HepG2 (cell line): Measurements from ENCODE around the gene ACSM2A. TPM values are rescaled to one million over a fixed set of nuclear protein-coding genes. Genes with fewer than 3 reads are reported as not detected.
A peak's percentile ranks its signal among the peaks of the same experiment; 100 is the strongest.

Experiments
- AGO2 ChIP-seq: fragments of 200-400 bp; formaldehyde crosslinking; optimal IDR thresholded peaks from 2 replicates; pipeline ENCODE3; 2017; ENCODE audit warnings: mild to moderate bottlenecking, low read depth, low read length, moderate library complexity
- ETV6 ChIP-seq: sonication (generic); formaldehyde crosslinking; conservative IDR thresholded peaks from 2 replicates; pipeline ENCODE4 v1.4.0; 2020; ENCODE audit warnings: missing genetic modification reagents
- HMG20A ChIP-seq: IDR thresholded peaks from 2 replicates; pipeline ENCODE4 v1.6.1; 2016; ENCODE audit warnings: borderline replicate concordance
- HNRNPL ChIP-seq: fragments of 200-400 bp; formaldehyde crosslinking; IDR thresholded peaks from 2 replicates; pipeline ENCODE4 v1.6.1; 2017; ENCODE audit warnings: mild to moderate bottlenecking, low read depth, low read length
- KLF11 ChIP-seq: IDR thresholded peaks from 2 replicates; pipeline ENCODE4 v1.6.1; 2016; ENCODE audit warnings: missing compliant biosample characterization
- MAF1 ChIP-seq: sonication (generic); formaldehyde crosslinking; IDR thresholded peaks from 2 replicates; pipeline ENCODE4 v1.5.0; 2020; ENCODE audit warnings: missing genetic modification reagents, borderline replicate concordance
- PHF20 ChIP-seq: sonication (generic); formaldehyde crosslinking; IDR thresholded peaks from 2 replicates; pipeline ENCODE4 v1.5.0; 2020; ENCODE audit warnings: mild to moderate bottlenecking, missing genetic modification reagents
- RFXANK ChIP-seq: IDR thresholded peaks from 2 replicates; pipeline ENCODE4 v1.6.1; 2016
- SMARCC2 ChIP-seq: fragments of 450-650 bp; IDR thresholded peaks from 2 replicates; pipeline ENCODE4 v1.6.1; 2017; ENCODE audit warnings: antibody characterized with exemption, mild to moderate bottlenecking
- SMYD3 ChIP-seq: sonication (generic); formaldehyde crosslinking; IDR thresholded peaks from 2 replicates; pipeline ENCODE4 v1.8.1; 2023; ENCODE audit warnings: mild to moderate bottlenecking, missing genetic modification reagents
- SNAI1 ChIP-seq: sonication (generic); formaldehyde crosslinking; IDR thresholded peaks from 2 replicates; pipeline ENCODE4 v1.5.0; 2020; ENCODE audit warnings: mild to moderate bottlenecking, missing genetic modification reagents, borderline replicate concordance
- SPEN ChIP-seq: sonication (generic); formaldehyde crosslinking; IDR thresholded peaks from 2 replicates; pipeline ENCODE4 v1.5.1; 2020; ENCODE audit warnings: low read depth, mild to moderate bottlenecking, missing genetic modification reagents
- TBP ChIP-seq: sonication (generic); formaldehyde crosslinking; IDR thresholded peaks from 2 replicates; pipeline ENCODE4 v1.5.0; 2020; ENCODE audit warnings: missing genetic modification reagents
- ZNF3 ChIP-seq: IDR thresholded peaks from 2 replicates; pipeline ENCODE4 v1.7.0; 2017; ENCODE audit warnings: inconsistent platforms
- ZNF512 ChIP-seq: sonication (generic); formaldehyde crosslinking; IDR thresholded peaks from 2 replicates; pipeline ENCODE4 v1.4.0; 2020; ENCODE audit warnings: mild to moderate bottlenecking, missing genetic modification reagents
- ZNF839 ChIP-seq: sonication (generic); formaldehyde crosslinking; IDR thresholded peaks from 2 replicates; pipeline ENCODE4 v1.4.0; 2020; ENCODE audit warnings: missing genetic modification reagents, mild to moderate bottlenecking, borderline replicate concordance
- polyA plus RNA-seq, 8 experiments: library from polyadenylated mRNA; depleted of rRNA in 3 of 8; stranded (reverse) in 7 of 8; unstranded in 1 of 8; fragments of >200 nt; fragmentation: Illumina TruSeq in 4 of 8; extraction: Trizol in 4 of 8; gene quantifications; 2 replicates each; pipeline versions ENCODE4 v1.2.1 to v1.2.3, GENCODE V29; 2011 to 2016; ENCODE audit warnings: low read depth in 4 of 8, missing spikeins in 1 of 8, mixed read lengths in 1 of 8; ENCODE audit not compliant: insufficient read depth in 1 of 8
- total RNA-seq, 5 experiments: library from RNA; depleted of rRNA; stranded (reverse); fragments of >200 nt; fragmentation: Illumina TruSeq; extraction: Trizol; gene quantifications; 2 replicates each; pipeline ENCODE4 v1.2.3, GENCODE V29; 2016; ENCODE audit warnings: low read depth in 1 of 5
- TF ChIP-seq, protein P1 (sequence below): sonication (generic); formaldehyde crosslinking; IDR thresholded peaks from 2 replicates; pipeline ENCODE4 v1.5.0; 2020; ENCODE audit warnings: missing genetic modification reagents
- TF ChIP-seq, protein P2 (sequence below): sonication (generic); formaldehyde crosslinking; IDR thresholded peaks from 2 replicates; pipeline ENCODE4 v1.4.0; 2020; ENCODE audit warnings: missing genetic modification reagents
- TF ChIP-seq, protein P3 (sequence below): sonication (generic); formaldehyde crosslinking; IDR thresholded peaks from 2 replicates; pipeline ENCODE4 v1.5.0; 2020; ENCODE audit warnings: missing genetic modification reagents
- TF ChIP-seq, protein P4 (sequence below): sonication (generic); formaldehyde crosslinking; IDR thresholded peaks from 2 replicates; pipeline ENCODE4 v1.9.0; 2021; ENCODE audit warnings: missing genetic modification reagents, borderline replicate concordance

The ACSM2A gene
- total and polyA plus RNA-seq, 2 of the 13 experiments (the other 11 are each of a cell fraction or from before 2014, with no cell fraction given) = 11.4 to 16.3 TPM

DNA sequence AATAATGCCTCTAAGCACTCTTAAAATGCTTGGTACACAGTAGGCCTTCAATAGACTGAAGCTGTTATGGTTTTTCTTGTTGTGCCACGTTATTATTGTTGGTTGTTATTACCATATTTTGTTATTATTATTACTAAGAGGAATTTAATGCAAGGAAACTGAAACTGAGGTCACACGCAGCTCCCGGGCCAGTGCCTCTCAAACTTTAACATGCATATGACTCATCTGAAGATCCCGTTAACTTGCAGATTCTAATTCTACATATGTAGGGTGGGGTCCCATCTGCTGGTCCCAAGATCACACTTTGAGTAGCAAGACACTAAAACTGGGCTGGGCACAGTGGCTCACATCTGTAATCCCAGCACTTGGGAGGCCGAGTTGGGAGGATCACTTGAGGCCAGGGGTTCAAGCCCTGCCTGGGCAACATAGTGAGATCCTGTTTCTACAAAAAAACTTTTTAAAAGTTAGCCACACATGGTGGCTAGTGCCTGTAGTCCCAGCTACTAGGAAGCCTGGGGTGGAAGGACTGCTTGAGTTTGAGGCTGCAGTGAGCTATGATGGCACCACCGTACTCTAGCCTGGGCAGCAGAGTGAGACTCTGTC lies 41.1 kb upstream of the ACSM2A start (continued):
- TF ChIP-seq SPEN (peak; percentile 37; the same call in 1 of the 2 replicates), AGO2 (no peak), ETV6 (CRISPR knock-in tag) (no peak), HNRNPL (no peak), SNAI1 (CRISPR knock-in tag) (no peak), TBP (CRISPR knock-in tag) (no peak), SMYD3 (CRISPR knock-in tag) (peak; percentile 74; the same call in 1 of the 2 replicates), RFXANK (CRISPR knock-in tag) (no peak), HMG20A (no peak), SMARCC2 (no peak), PHF20 (CRISPR knock-in tag) (peak; percentile 57; the same call in 1 of the 2 replicates), ZNF512 (CRISPR knock-in tag) (no peak), KLF11 (CRISPR knock-in tag) (no peak), ZNF3 (CRISPR knock-in tag) (no peak), MAF1 (CRISPR knock-in tag) (no peak), ZNF839 (no peak)
- TF ChIP-seq, protein P1, sequence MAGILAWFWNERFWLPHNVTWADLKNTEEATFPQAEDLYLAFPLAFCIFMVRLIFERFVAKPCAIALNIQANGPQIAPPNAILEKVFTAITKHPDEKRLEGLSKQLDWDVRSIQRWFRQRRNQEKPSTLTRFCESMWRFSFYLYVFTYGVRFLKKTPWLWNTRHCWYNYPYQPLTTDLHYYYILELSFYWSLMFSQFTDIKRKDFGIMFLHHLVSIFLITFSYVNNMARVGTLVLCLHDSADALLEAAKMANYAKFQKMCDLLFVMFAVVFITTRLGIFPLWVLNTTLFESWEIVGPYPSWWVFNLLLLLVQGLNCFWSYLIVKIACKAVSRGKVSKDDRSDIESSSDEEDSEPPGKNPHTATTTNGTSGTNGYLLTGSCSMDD (CRISPR knock-in tag) = no peak
- TF ChIP-seq, protein P2, sequence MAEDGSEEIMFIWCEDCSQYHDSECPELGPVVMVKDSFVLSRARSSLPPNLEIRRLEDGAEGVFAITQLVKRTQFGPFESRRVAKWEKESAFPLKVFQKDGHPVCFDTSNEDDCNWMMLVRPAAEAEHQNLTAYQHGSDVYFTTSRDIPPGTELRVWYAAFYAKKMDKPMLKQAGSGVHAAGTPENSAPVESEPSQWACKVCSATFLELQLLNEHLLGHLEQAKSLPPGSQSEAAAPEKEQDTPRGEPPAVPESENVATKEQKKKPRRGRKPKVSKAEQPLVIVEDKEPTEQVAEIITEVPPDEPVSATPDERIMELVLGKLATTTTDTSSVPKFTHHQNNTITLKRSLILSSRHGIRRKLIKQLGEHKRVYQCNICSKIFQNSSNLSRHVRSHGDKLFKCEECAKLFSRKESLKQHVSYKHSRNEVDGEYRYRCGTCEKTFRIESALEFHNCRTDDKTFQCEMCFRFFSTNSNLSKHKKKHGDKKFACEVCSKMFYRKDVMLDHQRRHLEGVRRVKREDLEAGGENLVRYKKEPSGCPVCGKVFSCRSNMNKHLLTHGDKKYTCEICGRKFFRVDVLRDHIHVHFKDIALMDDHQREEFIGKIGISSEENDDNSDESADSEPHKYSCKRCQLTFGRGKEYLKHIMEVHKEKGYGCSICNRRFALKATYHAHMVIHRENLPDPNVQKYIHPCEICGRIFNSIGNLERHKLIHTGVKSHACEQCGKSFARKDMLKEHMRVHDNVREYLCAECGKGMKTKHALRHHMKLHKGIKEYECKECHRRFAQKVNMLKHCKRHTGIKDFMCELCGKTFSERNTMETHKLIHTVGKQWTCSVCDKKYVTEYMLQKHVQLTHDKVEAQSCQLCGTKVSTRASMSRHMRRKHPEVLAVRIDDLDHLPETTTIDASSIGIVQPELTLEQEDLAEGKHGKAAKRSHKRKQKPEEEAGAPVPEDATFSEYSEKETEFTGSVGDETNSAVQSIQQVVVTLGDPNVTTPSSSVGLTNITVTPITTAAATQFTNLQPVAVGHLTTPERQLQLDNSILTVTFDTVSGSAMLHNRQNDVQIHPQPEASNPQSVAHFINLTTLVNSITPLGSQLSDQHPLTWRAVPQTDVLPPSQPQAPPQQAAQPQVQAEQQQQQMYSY (CRISPR knock-in tag) = no peak
- TF ChIP-seq, protein P3, sequence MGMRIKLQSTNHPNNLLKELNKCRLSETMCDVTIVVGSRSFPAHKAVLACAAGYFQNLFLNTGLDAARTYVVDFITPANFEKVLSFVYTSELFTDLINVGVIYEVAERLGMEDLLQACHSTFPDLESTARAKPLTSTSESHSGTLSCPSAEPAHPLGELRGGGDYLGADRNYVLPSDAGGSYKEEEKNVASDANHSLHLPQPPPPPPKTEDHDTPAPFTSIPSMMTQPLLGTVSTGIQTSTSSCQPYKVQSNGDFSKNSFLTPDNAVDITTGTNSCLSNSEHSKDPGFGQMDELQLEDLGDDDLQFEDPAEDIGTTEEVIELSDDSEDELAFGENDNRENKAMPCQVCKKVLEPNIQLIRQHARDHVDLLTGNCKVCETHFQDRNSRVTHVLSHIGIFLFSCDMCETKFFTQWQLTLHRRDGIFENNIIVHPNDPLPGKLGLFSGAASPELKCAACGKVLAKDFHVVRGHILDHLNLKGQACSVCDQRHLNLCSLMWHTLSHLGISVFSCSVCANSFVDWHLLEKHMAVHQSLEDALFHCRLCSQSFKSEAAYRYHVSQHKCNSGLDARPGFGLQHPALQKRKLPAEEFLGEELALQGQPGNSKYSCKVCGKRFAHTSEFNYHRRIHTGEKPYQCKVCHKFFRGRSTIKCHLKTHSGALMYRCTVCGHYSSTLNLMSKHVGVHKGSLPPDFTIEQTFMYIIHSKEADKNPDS (CRISPR knock-in tag) = no peak
- TF ChIP-seq, protein P4, sequence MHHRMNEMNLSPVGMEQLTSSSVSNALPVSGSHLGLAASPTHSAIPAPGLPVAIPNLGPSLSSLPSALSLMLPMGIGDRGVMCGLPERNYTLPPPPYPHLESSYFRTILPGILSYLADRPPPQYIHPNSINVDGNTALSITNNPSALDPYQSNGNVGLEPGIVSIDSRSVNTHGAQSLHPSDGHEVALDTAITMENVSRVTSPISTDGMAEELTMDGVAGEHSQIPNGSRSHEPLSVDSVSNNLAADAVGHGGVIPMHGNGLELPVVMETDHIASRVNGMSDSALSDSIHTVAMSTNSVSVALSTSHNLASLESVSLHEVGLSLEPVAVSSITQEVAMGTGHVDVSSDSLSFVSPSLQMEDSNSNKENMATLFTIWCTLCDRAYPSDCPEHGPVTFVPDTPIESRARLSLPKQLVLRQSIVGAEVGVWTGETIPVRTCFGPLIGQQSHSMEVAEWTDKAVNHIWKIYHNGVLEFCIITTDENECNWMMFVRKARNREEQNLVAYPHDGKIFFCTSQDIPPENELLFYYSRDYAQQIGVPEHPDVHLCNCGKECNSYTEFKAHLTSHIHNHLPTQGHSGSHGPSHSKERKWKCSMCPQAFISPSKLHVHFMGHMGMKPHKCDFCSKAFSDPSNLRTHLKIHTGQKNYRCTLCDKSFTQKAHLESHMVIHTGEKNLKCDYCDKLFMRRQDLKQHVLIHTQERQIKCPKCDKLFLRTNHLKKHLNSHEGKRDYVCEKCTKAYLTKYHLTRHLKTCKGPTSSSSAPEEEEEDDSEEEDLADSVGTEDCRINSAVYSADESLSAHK (CRISPR knock-in tag) = no peak
